HUDEP-2 (cell line): ENCODE measurements around the gene PPP1R15B.
"Not testable (repeated sequence)": the region's sequence is repeated elsewhere in the genome, so short reads cannot be mapped to it uniquely, and the experiment has no call there.

Experiments used
- DNase-seq, 76 experiments: peaks; one replicate each; lab custom pipeline; 2025; ENCODE audit not compliant: unreplicated experiment in 76 of 76; lab: John Stamatoyannopoulos, UW

PPP1R15B gene

DNA sequence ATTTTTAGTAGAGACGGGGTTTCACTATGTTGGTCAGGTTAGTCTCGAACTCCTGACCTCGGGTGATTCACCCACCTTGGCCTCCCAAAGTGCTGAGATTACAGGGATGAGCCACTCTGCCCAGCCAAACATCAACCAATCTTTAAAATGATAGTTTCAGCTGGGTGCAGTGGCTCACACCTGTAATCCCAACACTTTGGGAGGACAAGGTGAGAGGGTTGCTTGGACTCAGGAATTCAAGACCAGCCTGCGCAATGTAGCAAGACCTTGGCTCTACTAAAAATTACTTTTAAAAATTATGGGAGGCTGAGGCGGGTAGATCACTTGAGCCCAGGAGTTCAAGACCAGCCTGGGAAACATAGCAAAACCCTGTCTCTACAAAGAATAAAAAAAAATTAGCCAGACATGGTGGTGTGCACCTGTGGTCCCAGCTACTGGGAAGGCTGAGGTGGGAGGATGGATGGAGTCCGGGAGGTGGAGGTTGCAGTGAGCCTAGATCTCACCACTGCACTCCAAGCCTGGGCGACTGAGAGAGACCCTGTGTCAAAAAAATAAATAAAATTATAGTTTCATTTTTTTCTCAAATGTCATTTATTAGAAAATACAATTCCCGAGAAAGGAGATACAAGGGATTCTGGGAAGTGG is 10.6 kb upstream of the PPP1R15B start:
- DNase-seq, result not testable (repeated sequence)

- no peak for DNase-seq
Observed at GRCh38 chr1:204421441-204421840, 9.8 kb upstream of the PPP1R15B start.

- DNase-seq, result no peak
Observed at GRCh38 chr1:204420039-204421004, 8.7 kb upstream of the PPP1R15B start.

DNA sequence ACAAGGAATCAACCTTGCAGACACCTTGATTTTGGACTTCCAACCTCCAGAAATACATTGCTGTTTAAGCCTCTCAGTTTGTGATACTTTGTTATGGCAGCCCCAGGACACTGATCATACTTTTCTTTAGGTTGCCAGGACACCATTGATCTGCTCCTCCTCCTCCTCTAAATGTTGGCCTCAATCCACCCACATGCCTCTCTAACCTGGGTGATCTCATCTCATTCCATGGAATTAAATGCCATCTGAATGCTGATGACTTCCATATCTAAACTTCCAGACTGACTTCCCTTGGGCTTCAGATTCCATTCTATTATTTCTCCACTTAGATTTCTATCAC is 7.4 kb upstream of the PPP1R15B start:
- no peak for DNase-seq

GRCh38 chr1:204418174-204419063 is 6.8 kb upstream of the PPP1R15B start:
- DNase-seq, result no peak

- peak in 71 of 76 experiments; percentile 24 to 89 (median 59) for DNase-seq
Observed at GRCh38 chr1:204417074-204417997, 5.7 kb upstream of the PPP1R15B start.

DNA sequence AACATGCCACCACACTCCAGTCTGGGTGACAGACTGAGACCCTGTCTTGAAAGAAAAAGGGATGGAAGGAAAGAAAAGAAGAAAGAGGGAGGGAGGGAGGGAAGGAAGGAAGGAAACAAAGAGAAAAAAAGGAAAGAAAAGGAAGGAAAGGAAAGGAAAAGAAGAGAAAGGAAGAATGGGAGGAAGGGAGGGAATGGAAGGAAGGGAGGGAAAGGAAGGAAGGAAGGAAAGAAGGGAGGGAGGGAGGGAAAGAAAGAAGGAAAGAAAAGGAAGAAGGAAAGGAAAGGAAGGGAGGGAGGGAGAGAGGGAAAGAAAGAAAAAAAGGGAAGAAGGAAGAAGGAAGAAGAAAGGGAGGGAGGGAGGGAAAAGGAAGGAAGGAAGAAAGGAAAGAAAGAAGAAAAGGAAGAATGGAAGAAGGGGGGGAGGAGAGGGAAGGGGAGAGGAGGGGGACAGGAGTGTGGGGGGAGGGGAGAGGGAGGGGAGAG is 5.0 kb upstream of the PPP1R15B start:
- DNase-seq, result no peak

GRCh38 chr1:204415351-204415750 is 3.7 kb upstream of the PPP1R15B start:
- no peak for DNase-seq

GRCh38 chr1:204414016-204414415 is 2.4 kb upstream of the PPP1R15B start:
- DNase-seq, result no peak

DNA sequence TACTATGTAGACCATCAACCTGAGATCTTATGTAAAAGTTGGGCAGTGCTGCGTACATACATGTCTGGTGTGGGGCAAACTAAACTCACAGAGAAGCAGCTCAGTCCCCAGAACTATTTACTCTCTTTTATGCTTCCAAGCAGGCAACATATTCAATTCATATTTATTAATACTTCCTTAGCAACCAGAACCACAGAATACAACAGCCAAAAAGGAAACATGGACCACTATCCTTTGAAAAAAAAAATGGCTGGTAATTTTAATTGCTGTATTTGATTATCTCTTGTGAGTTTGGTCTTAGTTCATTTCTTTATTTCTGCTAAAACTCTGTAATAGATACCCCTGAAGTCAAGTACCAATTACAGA is 1.5 kb upstream of the PPP1R15B start:
- DNase-seq, result no peak

GRCh38 chr1:204410688-204411450 is 748 bp downstream of the PPP1R15B start:
- DNase-seq, result peak in 4 of 76 experiments; percentile 13 to 47 (median 17)

DNA sequence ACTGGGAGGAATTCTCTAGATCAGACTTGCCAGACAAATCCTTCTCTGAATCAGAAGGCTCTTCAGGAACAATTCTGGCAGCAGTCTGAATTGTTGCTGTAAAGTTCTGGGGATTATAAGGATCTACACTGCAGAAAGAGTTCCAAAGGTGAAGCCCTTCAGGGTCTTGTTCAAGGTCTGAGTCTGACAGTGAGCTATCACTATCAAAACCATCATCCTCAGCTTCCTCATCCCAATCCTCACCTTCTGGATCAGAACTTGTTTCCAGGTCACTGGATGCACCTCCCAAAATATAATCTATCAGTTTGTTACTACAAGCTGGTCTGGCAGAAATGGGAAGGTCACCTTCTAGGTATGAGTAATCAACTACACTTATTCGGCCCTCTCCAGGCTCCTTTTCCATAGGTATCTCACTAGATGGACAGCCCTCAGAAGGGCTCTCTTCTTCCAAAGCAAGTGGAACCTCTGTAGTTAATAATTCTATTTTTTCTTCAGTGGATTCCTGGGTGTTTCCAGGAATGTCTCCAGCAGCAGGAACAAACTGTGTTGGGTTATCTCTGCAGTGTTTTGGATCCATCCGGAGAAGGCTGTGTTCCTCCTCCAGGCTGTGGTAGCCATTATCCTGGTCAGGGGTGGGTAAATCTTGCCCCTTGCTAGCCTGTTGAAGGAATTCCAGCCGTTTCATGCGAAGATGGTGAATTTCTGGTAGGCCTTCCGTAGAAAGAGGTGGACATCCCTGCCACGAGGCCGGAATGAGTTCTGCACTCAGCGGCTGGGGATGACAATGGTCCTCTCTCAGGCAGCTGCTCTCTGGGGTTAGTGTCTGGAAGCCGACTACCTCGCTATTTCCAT is 1.6 kb downstream of the PPP1R15B start:
- peak in 1 of 76 experiments; percentile 7 for DNase-seq

DNA sequence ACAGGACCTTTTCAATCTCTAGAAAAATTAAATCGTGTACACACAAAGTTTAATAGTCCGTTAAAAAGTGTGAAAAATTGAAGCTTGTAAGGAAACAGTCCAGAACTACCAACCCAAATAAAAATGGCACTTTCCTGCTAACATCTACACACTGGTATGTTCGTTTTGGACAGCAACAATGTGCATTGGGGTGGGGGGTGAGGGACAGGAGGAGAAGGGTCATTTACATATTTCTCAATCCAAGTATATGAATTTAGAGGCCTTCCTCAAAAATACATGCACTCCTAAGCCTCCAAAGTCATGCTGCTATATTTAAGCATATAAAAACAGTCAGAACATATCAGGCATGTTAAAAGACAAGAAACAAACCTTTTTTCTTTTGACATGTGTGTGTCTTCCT is 2.5 kb downstream of the PPP1R15B start:
- no peak for DNase-seq

DNA sequence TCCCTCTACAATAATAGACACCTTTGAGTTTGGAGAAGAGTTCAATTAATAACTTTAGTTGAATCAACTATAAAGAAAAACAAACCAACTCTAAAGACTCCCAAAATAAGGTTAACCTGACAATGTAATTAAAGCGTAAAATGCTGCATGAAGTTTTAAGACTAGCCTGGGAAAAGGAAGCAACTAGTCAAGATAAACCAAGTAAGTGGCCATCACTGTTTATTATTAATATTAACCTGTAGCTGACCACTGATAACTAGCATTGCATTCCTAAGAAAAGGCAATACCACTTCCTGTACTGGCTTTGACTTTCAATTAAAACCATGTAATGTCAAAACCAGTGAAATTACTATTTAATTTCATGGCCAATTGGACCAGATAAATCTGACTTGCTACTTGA is 3.0 kb downstream of the PPP1R15B start:
- DNase-seq, result no peak

DNA sequence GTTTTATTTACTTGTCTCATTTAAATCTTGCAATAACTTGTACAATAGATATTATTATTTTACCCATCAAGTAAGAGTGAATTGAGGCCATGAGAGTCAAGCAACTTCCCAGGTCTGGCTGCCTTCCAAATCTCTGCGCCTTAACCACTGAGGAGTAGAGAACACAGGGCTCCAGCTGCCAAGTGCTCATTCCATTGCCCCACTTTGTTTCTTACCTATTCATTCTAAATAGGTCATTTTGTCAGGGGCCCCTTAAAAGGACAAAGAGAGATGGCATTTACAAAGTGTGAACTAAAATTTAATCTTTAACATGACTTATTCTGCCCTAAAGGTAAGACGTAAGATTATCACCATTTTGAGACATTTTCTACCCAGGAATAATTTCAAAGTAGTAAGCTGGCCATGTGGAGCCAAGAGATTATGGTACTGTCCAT is 3.5 kb downstream of the PPP1R15B start:
- DNase-seq, result peak in 56 of 76 experiments; percentile 9 to 62 (median 36)

GRCh38 chr1:204407295-204407971 is 4.2 kb downstream of the PPP1R15B start:
- DNase-seq, result no peak

DNA sequence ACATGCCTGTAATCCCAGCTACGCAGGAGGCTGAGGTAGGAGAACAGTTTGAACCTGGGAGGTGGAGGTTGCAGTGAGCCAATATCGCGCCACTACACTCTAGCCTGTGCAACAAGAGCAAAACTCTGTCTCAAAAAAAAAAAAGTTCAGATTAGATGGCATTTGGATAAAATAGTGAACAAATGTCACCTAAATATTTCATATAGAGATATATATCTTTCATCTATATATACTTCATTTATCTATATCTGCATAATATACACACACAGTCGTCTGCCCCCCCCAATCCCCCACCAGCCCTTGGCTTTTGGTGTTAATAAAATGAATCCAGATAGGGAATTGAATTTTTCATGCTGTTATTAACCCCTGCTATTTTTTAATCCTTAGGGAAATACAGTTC is 5.0 kb downstream of the PPP1R15B start:
- DNase-seq, result no peak

GRCh38 chr1:204405988-204406387 is 5.6 kb downstream of the PPP1R15B start:
- DNase-seq, result no peak
